ENCODE measurements around the gene CUEDC2.

Gene CUEDC2

GRCh38 chr10:102401735-102402511 is 30.5 kb downstream of the CUEDC2 start (continued):
- TF ChIP-seq ZNF221 (tag by site-specific recombination; IDR thresholded peaks at IDR 0.05; ENCODE audit: borderline replicate concordance) (no peak), ZNF658 (tag by site-specific recombination; IDR thresholded peaks at IDR 0.05) (no peak), ZBTB17 (tag by site-specific recombination; IDR thresholded peaks at IDR 0.05) (no peak), ZNF394 (tag by site-specific recombination; IDR thresholded peaks at IDR 0.05; ENCODE audit: borderline replicate concordance) (peak; percentile 39; the same call in 1 of the 2 replicates), YY2 (tag by site-specific recombination; IDR thresholded peaks at IDR 0.05) (no peak), ZSCAN30 (tag by site-specific recombination; IDR thresholded peaks at IDR 0.05) (no peak), GLIS1 (tag by site-specific recombination; IDR thresholded peaks at IDR 0.05) (peak; percentile 42), ZNF624 (tag by site-specific recombination; IDR thresholded peaks at IDR 0.05) (no peak), ZXDB (tag by site-specific recombination; IDR thresholded peaks at IDR 0.05) (no peak), ZNF2 (tag by site-specific recombination; IDR thresholded peaks at IDR 0.05) (peak; percentile 57; the same call in 1 of the 2 replicates), ZNF791 (tag by site-specific recombination; IDR thresholded peaks at IDR 0.05) (no peak), ZNF148 (tag by site-specific recombination; IDR thresholded peaks at IDR 0.05; ENCODE audit: borderline replicate concordance) (no peak), ZNF654 (tag by site-specific recombination; IDR thresholded peaks at IDR 0.05; ENCODE audit: low read depth) (no peak), GLIS2 (tag by site-specific recombination; IDR thresholded peaks at IDR 0.05) (peak; percentile 63), CTCF (tag by site-specific recombination; IDR thresholded peaks at IDR 0.05) (no peak), GFI1B (tag by site-specific recombination; IDR thresholded peaks at IDR 0.05) (no peak), ZNF146 (tag by site-specific recombination; IDR thresholded peaks at IDR 0.05) (no peak), KLF1 (tag by site-specific recombination; IDR thresholded peaks at IDR 0.05) (no peak), ZBTB11 (tag by site-specific recombination; conservative IDR thresholded peaks at IDR 0.05; ENCODE audit: low read depth) (no peak), KLF8 (tag by site-specific recombination; IDR thresholded peaks at IDR 0.05) (0 out of 2 replicates have a peak, but pooled peaks have one; percentile 25), ZNF510 (tag by site-specific recombination; IDR thresholded peaks at IDR 0.05; ENCODE audit: insufficient replicate concordance) (no peak), ZNF292 (tag by site-specific recombination; IDR thresholded peaks at IDR 0.05; ENCODE audit: borderline replicate concordance, low read depth) (no peak), GLI4 (tag by site-specific recombination; IDR thresholded peaks at IDR 0.05) (no peak), SETDB1 (IDR thresholded peaks at IDR 0.05; ENCODE audit: insufficient read length, low read length) (no peak), ZNF639 (tag by site-specific recombination; IDR thresholded peaks at IDR 0.05) (peak; percentile 44; the same call in 1 of the 2 replicates), ZNF600 (tag by site-specific recombination; IDR thresholded peaks at IDR 0.05) (peak; percentile 77), SP7 (tag by site-specific recombination; IDR thresholded peaks at IDR 0.05) (peak; percentile 36; the same call in 1 of the 2 replicates), ZNF571 (tag by site-specific recombination; IDR thresholded peaks at IDR 0.05) (no peak), ZBTB7A (tag by site-specific recombination; IDR thresholded peaks at IDR 0.05; ENCODE audit: low read depth) (no peak), ZFP41 (tag by site-specific recombination; IDR thresholded peaks at IDR 0.05; ENCODE audit: borderline replicate concordance) (no peak)
- TF ChIP-seq, protein P1, sequence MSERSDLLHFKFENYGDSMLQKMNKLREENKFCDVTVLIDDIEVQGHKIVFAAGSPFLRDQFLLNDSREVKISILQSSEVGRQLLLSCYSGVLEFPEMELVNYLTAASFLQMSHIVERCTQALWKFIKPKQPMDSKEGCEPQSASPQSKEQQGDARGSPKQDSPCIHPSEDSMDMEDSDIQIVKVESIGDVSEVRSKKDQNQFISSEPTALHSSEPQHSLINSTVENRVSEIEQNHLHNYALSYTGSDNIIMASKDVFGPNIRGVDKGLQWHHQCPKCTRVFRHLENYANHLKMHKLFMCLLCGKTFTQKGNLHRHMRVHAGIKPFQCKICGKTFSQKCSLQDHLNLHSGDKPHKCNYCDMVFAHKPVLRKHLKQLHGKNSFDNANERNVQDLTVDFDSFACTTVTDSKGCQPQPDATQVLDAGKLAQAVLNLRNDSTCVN (tag by site-specific recombination; optimal IDR thresholded peaks at IDR 0.05), result no peak
